Stimulated activated CD4-positive, alpha-beta T cell treated with anti-CD3 and anti-CD28 coated beads, Interleukin-1b, Interleukin-23, amount 100 ng/mL, for 24 hours (primary cell): Measurements from ENCODE around the gene PDE4B.
"Not testable (repeated sequence)": the region's sequence is repeated elsewhere in the genome, so short reads cannot be mapped to it uniquely, and the experiment has no call there.

ENCODE experiments used
- DNase-seq, 4 experiments: peaks; one replicate each; pipeline ENCODE4 v3.0.0-alpha.2; 2020; ENCODE audit warnings: low read depth in 4 of 4, low spot score in 1 of 4

Gene PDE4B

GRCh38 chr1:66403007-66403731 is 610.5 kb downstream of the PDE4B start:
- DNase-seq, result no peak

GRCh38 chr1:66405061-66405460 is 612.4 kb downstream of the PDE4B start:
- no peak for DNase-seq

- DNase-seq, result not testable (repeated sequence)
Observed at GRCh38 chr1:66411449-66411848, 618.8 kb downstream of the PDE4B start.

- no peak for DNase-seq
Observed at GRCh38 chr1:66412704-66413103, 620.0 kb downstream of the PDE4B start.

- no peak for DNase-seq
Observed at GRCh38 chr1:66413136-66413837, 620.6 kb downstream of the PDE4B start.

GRCh38 chr1:66413838-66414175 is 621.1 kb downstream of the PDE4B start:
- DNase-seq, result no peak

- no peak for DNase-seq
Observed at GRCh38 chr1:66415281-66415680, 622.6 kb downstream of the PDE4B start.

GRCh38 chr1:66415866-66416265 is 623.2 kb downstream of the PDE4B start:
- DNase-seq, result no peak

- DNase-seq, result no peak
Observed at GRCh38 chr1:66416295-66416694, 623.6 kb downstream of the PDE4B start.

GRCh38 chr1:66418021-66418420 is 625.3 kb downstream of the PDE4B start:
- no peak for DNase-seq

- DNase-seq, result not testable (repeated sequence)
Observed at GRCh38 chr1:66420171-66420570, 627.5 kb downstream of the PDE4B start.

GRCh38 chr1:66420906-66421305 is 628.2 kb downstream of the PDE4B start:
- DNase-seq, result not testable (repeated sequence)

GRCh38 chr1:66422804-66423203 is 630.1 kb downstream of the PDE4B start:
- DNase-seq, result no peak
